CD8-positive, alpha-beta memory T cell (primary cell): ENCODE results near the gene KBTBD2. TPM values are rescaled to one million over a fixed set of nuclear protein-coding genes. Genes with fewer than 3 reads are reported as not detected.
"Not testable (repeated sequence)": the region's sequence is repeated elsewhere in the genome, so short reads cannot be mapped to it uniquely, and the experiment has no call there.

Experiments
- CTCF ChIA-PET: fragments of 350-600 bp; sonication (Branson Sonifier 250); formaldehyde crosslinking; loops from one replicate; lab custom pipeline; 2021; ENCODE audit warnings: antibody characterized with exemption; lab: Charles Lee
- POLR2A ChIA-PET: fragments of 350-600 bp; sonication (Branson Sonifier 250); formaldehyde crosslinking; loops from one replicate; lab custom pipeline; 2021; ENCODE audit warnings: antibody characterized with exemption; lab: Charles Lee
- DNase-seq, 5 donors: peaks; one replicate each; pipeline versions ENCODE4 v3.0.0 to v3.0.0-alpha.2; 2020 to 2022; ENCODE audit warnings: mixed read lengths in 1 of 5
- H3K27ac ChIP-seq: one replicate; pipeline ENCODE4 v1.7.0; 2013; ENCODE audit warnings: low read depth, mild to moderate bottlenecking, low read length, moderate library complexity
- H3K27me3 ChIP-seq: 2 replicates; pipeline ENCODE4 v1.7.0; 2013; ENCODE audit warnings: low read length, mild to moderate bottlenecking; ENCODE audit not compliant: insufficient read depth, poor library complexity, severe bottlenecking
- H3K36me3 ChIP-seq: 2 replicates; pipeline ENCODE4 v1.7.0; 2013; ENCODE audit warnings: mild to moderate bottlenecking, low read length, moderate library complexity; ENCODE audit not compliant: insufficient read depth
- H3K4me1 ChIP-seq: 2 replicates; pipeline ENCODE4 v1.7.0; 2013; ENCODE audit warnings: mild to moderate bottlenecking, low read length, moderate library complexity; ENCODE audit not compliant: insufficient read depth
- H3K4me3 ChIP-seq: 2 replicates; pipeline ENCODE4 v1.7.0; 2013; ENCODE audit warnings: mild to moderate bottlenecking, low read length
- H3K9me3 ChIP-seq: 2 replicates; pipeline ENCODE4 v1.7.0; 2013; ENCODE audit warnings: mild to moderate bottlenecking, low read length
- H3K27ac Mint-ChIP-seq, 8 donors: one replicate each; pipeline ENCODE4 v1.8.0; 2020 to 2021; ENCODE audit warnings: mixed read lengths in 8 of 8, mild to moderate bottlenecking in 6 of 8, inconsistent platforms in 3 of 8, moderate library complexity in 3 of 8
- H3K27me3 Mint-ChIP-seq, 2 donors: one replicate each; pipeline ENCODE4 v1.8.0; 2020 to 2021; ENCODE audit warnings: mixed read lengths in 2 of 2, mild to moderate bottlenecking in 1 of 2, moderate library complexity in 1 of 2
- H3K36me3 Mint-ChIP-seq, 3 donors: one replicate each; pipeline ENCODE4 v1.8.0; 2020 to 2021; ENCODE audit warnings: mixed read lengths in 3 of 3, inconsistent platforms in 1 of 3, mild to moderate bottlenecking in 1 of 3
- H3K4me1 Mint-ChIP-seq, 3 donors: one replicate each; pipeline ENCODE4 v1.8.0; 2020 to 2021; ENCODE audit warnings: mixed read lengths in 3 of 3, inconsistent platforms in 1 of 3, mild to moderate bottlenecking in 1 of 3
- H3K4me3 Mint-ChIP-seq, 7 donors: one replicate each; pipeline ENCODE4 v1.8.0; 2020 to 2021; ENCODE audit warnings: mixed read lengths in 7 of 7, mild to moderate bottlenecking in 6 of 7, moderate library complexity in 4 of 7, inconsistent platforms in 2 of 7
- H3K9me3 Mint-ChIP-seq, 5 donors: one replicate each; pipeline ENCODE4 v1.8.0; 2020 to 2022; ENCODE audit warnings: mixed read lengths in 5 of 5, mild to moderate bottlenecking in 3 of 5, moderate library complexity in 2 of 5, inconsistent platforms in 1 of 5
- polyA plus RNA-seq: library from polyadenylated mRNA; unstranded; fragments of 300-500 nt; fragmentation: Illumina TruSeq; gene quantifications from one replicate; pipeline ENCODE4 v1.2.3, GENCODE V29; 2021
- total RNA-seq, 2 experiments: library from RNA; stranded (reverse); gene quantifications; one replicate each; pipeline ENCODE4 v1.2.3, GENCODE V29; 2021

The KBTBD2 gene
- total and polyA plus RNA-seq, 3 experiments from 2014 or later: 21.8 to 24.2 (median 21.9) TPM

DNA sequence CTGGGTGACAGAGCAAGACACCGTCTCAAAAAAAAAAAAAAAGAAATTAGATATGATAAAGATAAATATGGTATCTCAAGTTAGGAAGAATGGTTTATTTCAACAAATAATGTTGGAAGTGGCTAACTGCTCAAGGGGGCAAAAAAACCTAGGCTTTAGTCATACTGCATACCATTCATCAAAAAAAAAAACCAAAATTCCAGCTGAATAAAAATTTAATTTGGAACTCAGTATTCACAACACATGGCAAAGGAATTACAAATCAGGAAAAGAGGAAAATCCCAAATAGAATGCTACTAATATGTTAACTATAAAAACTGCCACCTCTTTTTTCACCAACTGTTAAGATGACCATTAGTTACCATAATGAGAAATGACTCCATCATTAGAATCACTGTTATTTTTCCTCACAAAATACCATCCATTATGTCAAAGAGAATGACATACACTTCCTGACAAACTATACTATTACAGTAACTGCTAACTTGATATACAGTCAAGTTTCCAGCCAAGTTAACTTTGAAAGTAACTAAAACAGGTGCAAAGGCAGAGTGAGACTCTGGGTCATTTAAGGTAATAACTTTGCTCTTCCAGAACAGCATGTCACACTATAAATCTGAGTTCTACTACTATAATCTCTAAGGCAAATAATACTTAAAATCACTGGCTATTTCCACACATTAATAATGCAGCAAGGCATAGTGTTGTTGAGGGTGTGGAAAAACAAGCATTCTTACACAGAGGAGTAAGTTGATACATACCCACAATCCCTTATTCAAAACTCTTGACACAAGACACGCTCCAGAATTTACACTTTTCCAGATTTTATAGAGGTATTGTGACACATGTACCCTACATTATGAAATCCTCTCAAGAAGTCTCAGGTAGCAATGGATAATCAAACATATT is 10.2 kb downstream of the KBTBD2 start:
- Histone ChIP-seq H3K27ac (no peak overlapping the region), H3K27me3 (no peaks in the 10 kb centered on the region), H3K4me3 (no peak overlapping the region), H3K9me3 (no peaks in the 10 kb centered on the region), H3K4me1 (peaks cover 42% of the 10 kb centered on the region), H3K36me3 (no peaks in the 10 kb centered on the region)
- ChIA-PET POLR2A (no interaction called here), CTCF (interaction anchor here (1.0 kb wide), 1 partner anchor 35 kb away, joined by 3 read pairs; no protein-coding TSS in a partner anchor)
- Mint-ChIP-seq H3K27me3 (no peaks in the 10 kb centered on the region), H3K4me3 (peak overlapping the region in 3 of 7 donors; percentile 4 to 29 (median 6)), H3K4me1 (peaks cover 55 to 97% (median 85%) of the 10 kb centered on the region in 3 donors), H3K27ac (peak overlapping the region in 3 of 8 donors; percentile 41 to 86 (median 64)), H3K36me3 (peaks cover 0 to 27% (median 7%) of the 10 kb centered on the region in 3 donors), H3K9me3 (no peaks in the 10 kb centered on the region)
- DNase-seq: no peak

DNA sequence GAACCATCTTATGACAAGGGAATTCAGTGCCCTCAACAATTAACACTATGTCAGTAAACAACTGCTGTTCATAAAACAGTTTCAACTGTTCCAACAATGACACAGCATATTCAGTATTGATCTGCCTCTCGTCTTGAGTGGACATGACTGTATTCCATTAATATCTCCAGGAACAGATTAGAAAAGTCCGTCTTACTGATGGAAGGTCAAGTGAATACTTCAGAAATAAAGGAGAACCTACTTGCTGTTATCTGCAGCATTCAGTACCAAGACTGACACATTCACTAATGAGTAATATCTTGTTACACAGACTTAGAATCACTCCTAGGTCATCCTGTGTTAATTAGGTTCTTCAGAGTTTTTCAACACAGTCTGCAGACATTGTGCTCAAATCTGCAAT is 12.1 kb downstream of the KBTBD2 start:
- Mint-ChIP-seq H3K9me3 (no peaks in the 10 kb centered on the region), H3K27ac (peak overlapping the region in 4 of 8 donors; percentile 7 to 48 (median 16))

DNA sequence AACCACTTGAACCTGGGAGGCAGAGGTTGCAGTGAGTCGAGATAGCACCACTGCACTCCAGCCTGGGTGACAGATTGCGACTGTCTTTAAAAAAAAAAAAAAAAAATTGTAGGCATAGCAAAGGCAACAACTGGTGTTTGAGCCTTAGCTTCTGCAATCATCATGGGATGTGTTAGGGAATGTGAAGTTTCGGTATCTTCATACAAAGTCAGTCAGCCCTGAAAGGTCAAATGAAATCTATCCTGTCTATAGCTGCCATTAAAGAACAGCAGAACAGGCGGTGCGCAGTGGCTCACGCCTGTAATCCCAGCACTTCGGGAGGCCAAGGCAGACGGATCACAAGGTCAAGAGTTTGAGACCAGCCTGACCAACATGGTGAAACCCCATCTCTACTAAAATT is 13.5 kb downstream of the KBTBD2 start:
- Mint-ChIP-seq H3K36me3 (peaks cover 0 to 43% (median 9%) of the 10 kb centered on the region in 3 donors), H3K27ac (peak overlapping the region in 1 of 8 donors; percentile 53), H3K4me1 (peaks cover 46 to 80% (median 77%) of the 10 kb centered on the region in 3 donors)
- CTCF ChIA-PET: interaction anchor here (1.6 kb wide), 1 partner anchor 31 kb away, joined by 5 read pairs; no protein-coding TSS in a partner anchor
- peaks cover 17% of the 10 kb centered on the region for H3K36me3 ChIP-seq
- not testable (repeated sequence) for H3K9me3 ChIP-seq, H3K4me3 ChIP-seq, H3K9me3 Mint-ChIP-seq, H3K27me3 Mint-ChIP-seq, H3K27me3 ChIP-seq, H3K27ac ChIP-seq, DNase-seq, H3K4me3 Mint-ChIP-seq
- POLR2A ChIA-PET: interaction anchor here (0.7 to 1.0 kb wide), 3 partner anchors 10 to 14 kb away, joined by 3 read pairs; no protein-coding TSS in a partner anchor
- H3K4me1 ChIP-seq: peaks cover 30% of the 10 kb centered on the region

More for the DNA sequence above, 12.1 kb downstream of the KBTBD2 start:
- Histone ChIP-seq H3K9me3 (no peaks in the 10 kb centered on the region), H3K27ac (no peak overlapping the region), H3K4me1 (peaks cover 35% of the 10 kb centered on the region), H3K36me3 (peaks cover 9% of the 10 kb centered on the region), H3K4me3 (no peak overlapping the region), H3K27me3 (no peaks in the 10 kb centered on the region)
- ChIA-PET POLR2A (no interaction called here), CTCF (interaction anchor here (1.1 kb wide), 1 partner anchor 63 kb away, joined by 3 read pairs; no protein-coding TSS in a partner anchor)
- Mint-ChIP-seq H3K27me3 (no peaks in the 10 kb centered on the region), H3K36me3 (peaks cover 0 to 38% (median 9%) of the 10 kb centered on the region in 3 donors), H3K4me3 (peak overlapping the region in 4 of 7 donors; percentile 0 to 26 (median 13)), H3K4me1 (peaks cover 55 to 94% (median 88%) of the 10 kb centered on the region in 3 donors)
- no peak for DNase-seq

DNA sequence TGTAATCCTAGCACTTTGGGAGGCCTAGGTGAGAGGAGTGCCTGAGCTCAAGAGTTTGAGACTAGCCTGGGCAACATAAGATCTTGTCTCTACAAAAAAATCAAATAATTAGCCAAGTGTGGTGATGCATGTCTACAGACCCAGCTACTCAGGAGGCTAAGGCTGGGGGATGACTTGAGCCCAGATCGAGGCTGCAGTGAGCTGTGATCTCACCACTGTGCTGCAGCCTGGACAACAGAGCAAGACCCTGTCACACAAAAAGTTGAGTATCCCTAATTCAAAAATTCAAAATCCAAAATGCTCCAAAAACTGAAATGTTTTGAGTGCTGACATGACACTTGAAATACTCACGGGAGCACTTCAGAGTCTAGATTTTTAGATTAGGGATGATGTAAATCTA is 19.1 kb downstream of the KBTBD2 start:
- Histone ChIP-seq H3K9me3 (no peaks in the 10 kb centered on the region), H3K4me3 (no peak overlapping the region), H3K27me3 (no peaks in the 10 kb centered on the region), H3K4me1 (peaks cover 14% of the 10 kb centered on the region), H3K27ac (no peak overlapping the region), H3K36me3 (peaks cover 44% of the 10 kb centered on the region)
- Mint-ChIP-seq H3K36me3 (peaks cover 8 to 77% (median 23%) of the 10 kb centered on the region in 3 donors), H3K27me3 (no peaks in the 10 kb centered on the region), H3K4me3 (no peak overlapping the region), H3K9me3 (no peaks in the 10 kb centered on the region), H3K4me1 (peaks cover 25 to 52% (median 48%) of the 10 kb centered on the region in 3 donors), H3K27ac (peak overlapping the region in 3 of 8 donors; percentile 33 to 57 (median 35))
- DNase-seq: no peak
- POLR2A ChIA-PET: interaction anchor here (0.9 kb wide), 1 partner anchor 20 kb away, joined by 3 read pairs; no protein-coding TSS in a partner anchor
- CTCF ChIA-PET: interaction anchor here (1.0 to 1.6 kb wide), 2 partner anchors 18 to 20 kb away, joined by 4 to 5 read pairs; no protein-coding TSS in a partner anchor

DNA sequence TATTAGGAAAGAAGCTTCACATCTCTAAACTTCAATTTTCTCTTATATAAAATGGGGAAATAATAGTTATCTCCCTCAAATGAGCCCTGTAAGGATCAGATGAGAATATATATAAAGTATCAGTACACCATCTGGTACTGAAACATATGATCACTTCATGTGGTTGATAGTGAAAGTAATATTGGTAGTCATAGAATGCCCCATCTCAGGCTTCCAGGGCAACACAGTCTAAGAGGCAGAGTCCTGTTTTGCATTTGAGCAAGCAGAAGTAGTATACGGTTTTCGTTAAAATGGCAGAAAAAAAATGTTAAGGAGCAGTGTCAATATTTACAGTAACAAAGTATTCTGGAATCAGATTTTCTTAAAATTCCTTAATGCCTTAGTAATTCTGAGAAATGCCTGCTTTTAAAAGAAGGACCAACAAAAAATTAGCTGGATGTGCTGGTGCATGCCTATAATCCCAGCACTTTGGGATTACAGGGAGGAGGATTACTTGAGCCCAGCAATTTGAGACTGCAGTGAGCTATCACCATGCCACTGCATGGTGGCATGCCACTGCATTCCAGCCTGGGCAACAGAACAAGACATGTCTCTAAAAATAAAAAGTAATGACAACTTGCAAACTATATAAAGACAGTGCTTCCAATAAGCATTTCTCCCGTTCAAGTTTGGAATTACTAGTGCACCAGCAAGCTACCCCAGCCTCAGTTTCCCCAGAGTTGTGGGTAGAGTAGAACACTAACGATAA is 19.8 kb downstream of the KBTBD2 start:
- H3K9me3 ChIP-seq: no peaks in the 10 kb centered on the region
- no peak overlapping the region for H3K4me3 ChIP-seq
- no peak for DNase-seq
- H3K9me3 Mint-ChIP-seq: no peaks in the 10 kb centered on the region
- peaks cover 9 to 76% (median 21%) of the 10 kb centered on the region in 3 donors for H3K36me3 Mint-ChIP-seq
- no peaks in the 10 kb centered on the region for H3K27me3 ChIP-seq
- H3K27ac ChIP-seq: no peak overlapping the region
- CTCF ChIA-PET: interaction anchor here (1.0 to 1.6 kb wide), 2 partner anchors 19 to 21 kb away, joined by 4 to 5 read pairs; no protein-coding TSS in a partner anchor
- peaks cover 21 to 45% (median 42%) of the 10 kb centered on the region in 3 donors for H3K4me1 Mint-ChIP-seq
- no peaks in the 10 kb centered on the region for H3K27me3 Mint-ChIP-seq
- H3K36me3 ChIP-seq: peaks cover 44% of the 10 kb centered on the region
- POLR2A ChIA-PET: interaction anchor here (0.9 kb wide), 1 partner anchor 20 kb away, joined by 3 read pairs; no protein-coding TSS in a partner anchor
- no peak overlapping the region for H3K4me3 Mint-ChIP-seq
- peak overlapping the region in 4 of 8 donors; percentile 8 to 71 (median 47) for H3K27ac Mint-ChIP-seq
- H3K4me1 ChIP-seq: peaks cover 10% of the 10 kb centered on the region

DNA sequence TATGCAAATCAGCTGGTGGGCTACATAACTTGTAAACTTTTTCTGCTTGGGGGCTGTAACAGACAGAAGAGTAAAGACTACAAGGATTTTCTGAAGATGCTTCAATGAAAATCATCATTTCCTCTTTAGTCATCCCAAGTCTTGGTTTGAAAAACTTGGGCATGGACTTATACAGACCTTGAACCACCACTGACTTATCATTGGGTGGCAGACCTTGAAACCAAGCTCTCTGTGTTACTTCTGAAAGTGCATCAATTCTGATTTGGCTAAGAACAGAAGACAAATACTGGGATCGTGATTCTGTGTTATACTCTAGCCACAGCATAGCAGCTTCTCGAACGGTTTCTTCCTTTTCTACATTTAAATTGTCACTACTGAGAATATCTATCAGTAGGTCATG is 21.3 kb downstream of the KBTBD2 start:
- H3K9me3 Mint-ChIP-seq: peaks cover 0 to 2% (median 0%) of the 10 kb centered on the region in 5 donors
- peaks cover 5% of the 10 kb centered on the region for H3K4me1 ChIP-seq
- ChIA-PET POLR2A (no interaction called here), CTCF (interaction anchor here (1.0 to 3.1 kb wide), 2 partner anchors 24 to 73 kb away, joined by 3 to 10 read pairs; no protein-coding TSS in a partner anchor)
- DNase-seq: no peak
- peaks cover 23 to 78% (median 30%) of the 10 kb centered on the region in 3 donors for H3K36me3 Mint-ChIP-seq
- no peak overlapping the region for H3K4me3 Mint-ChIP-seq
- no peaks in the 10 kb centered on the region for H3K27me3 ChIP-seq
- no peaks in the 10 kb centered on the region for H3K9me3 ChIP-seq
- peak overlapping the region in 2 of 8 donors; percentile 17 to 33 for H3K27ac Mint-ChIP-seq
- H3K36me3 ChIP-seq: peaks cover 44% of the 10 kb centered on the region
- H3K27me3 Mint-ChIP-seq: no peaks in the 10 kb centered on the region
- no peak overlapping the region for H3K27ac ChIP-seq
- H3K4me1 Mint-ChIP-seq: peaks cover 10 to 42% (median 30%) of the 10 kb centered on the region in 3 donors
- no peak overlapping the region for H3K4me3 ChIP-seq

DNA sequence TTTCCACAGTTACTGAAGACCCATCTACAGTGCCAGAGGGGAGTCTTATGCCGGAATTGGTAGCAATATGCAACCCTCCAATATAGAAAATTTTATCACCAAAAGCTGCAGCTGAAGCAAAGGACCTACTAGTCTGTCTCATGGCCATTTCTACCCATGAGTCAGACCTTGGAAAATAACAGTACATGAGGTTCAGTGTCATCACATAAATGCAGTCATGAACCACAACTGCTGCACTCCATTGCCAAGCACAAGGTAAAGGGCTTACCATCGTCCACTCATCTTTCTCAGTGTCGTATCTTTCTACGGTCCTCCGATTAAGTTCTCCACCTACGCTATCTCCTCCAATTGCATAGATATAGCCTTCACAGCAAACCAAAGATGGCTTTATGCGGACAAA is 21.8 kb downstream of the KBTBD2 start:
- CTCF ChIA-PET: interaction anchor here (1.0 to 3.1 kb wide), 2 partner anchors 23 to 73 kb away, joined by 3 to 10 read pairs; no protein-coding TSS in a partner anchor
- Histone ChIP-seq H3K4me1 (peaks cover 5% of the 10 kb centered on the region), H3K27me3 (no peaks in the 10 kb centered on the region), H3K27ac (no peak overlapping the region), H3K4me3 (no peak overlapping the region), H3K9me3 (no peaks in the 10 kb centered on the region), H3K36me3 (peaks cover 38% of the 10 kb centered on the region)
- POLR2A ChIA-PET: no interaction called here
- DNase-seq: no peak
- Mint-ChIP-seq H3K4me1 (peaks cover 8 to 37% (median 26%) of the 10 kb centered on the region in 3 donors), H3K27ac (no peak overlapping the region), H3K4me3 (no peak overlapping the region), H3K9me3 (peaks cover 0 to 2% (median 0%) of the 10 kb centered on the region in 5 donors), H3K27me3 (no peaks in the 10 kb centered on the region), H3K36me3 (peaks cover 25 to 75% (median 27%) of the 10 kb centered on the region in 3 donors)
